Measurements from ENCODE around the gene ADARB2. TPM values are rescaled to one million over a fixed set of nuclear protein-coding genes. Genes with fewer than 3 reads are reported as not detected.

The ADARB2 gene
- total and polyA plus RNA-seq, 3 experiments from 2014 or later, result not detected

- Mint-ChIP-seq H3K4me3 (no peak overlapping the region), H3K27me3 (peaks cover 0 to 4% of the 10 kb centered on the region in 2 donors), H3K4me1 (no peaks in the 10 kb centered on the region), H3K9me3 (peaks cover 0 to 5% (median 0%) of the 10 kb centered on the region in 5 donors), H3K36me3 (no peaks in the 10 kb centered on the region), H3K27ac (no peak overlapping the region)
- Histone ChIP-seq H3K4me1 (ENCODE audit: insufficient read depth, low read length) (no peaks in the 10 kb centered on the region), H3K27me3 (ENCODE audit: insufficient read depth, low read length, poor library complexity, severe bottlenecking) (no peaks in the 10 kb centered on the region), H3K9me3 (ENCODE audit: low read length) (no peaks in the 10 kb centered on the region), H3K36me3 (ENCODE audit: insufficient read depth, low read length) (no peaks in the 10 kb centered on the region), H3K4me3 (ENCODE audit: low read length) (no peak overlapping the region), H3K27ac (ENCODE audit: low read depth, low read length) (no peak overlapping the region)
- DNase-seq, result no peak
- ChIA-PET POLR2A (no interaction called here), CTCF (no interaction called here)
Observed at GRCh38 chr10:1766049-1766448, 28.7 kb upstream of the ADARB2 start.

DNA sequence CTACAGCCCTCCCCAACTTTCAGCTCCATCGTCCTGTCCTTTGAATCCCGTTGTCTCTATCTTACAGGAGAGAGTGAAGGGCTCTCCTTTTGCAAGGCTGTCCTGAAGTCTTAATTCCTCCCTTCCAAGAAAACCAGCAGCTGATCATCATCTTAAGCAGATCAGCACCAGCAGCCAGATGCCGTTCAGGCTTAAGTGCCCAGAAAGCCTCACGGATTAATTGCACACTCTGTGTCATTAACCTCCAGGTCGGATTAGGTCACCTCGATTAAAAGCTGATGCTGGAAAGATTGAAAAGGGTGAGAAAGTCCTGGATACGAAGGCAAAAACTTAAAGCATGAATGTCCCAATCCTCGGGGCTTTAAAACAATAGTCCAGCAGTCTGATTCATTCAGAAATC is 24.8 kb upstream of the ADARB2 start:
- no peak overlapping the region for H3K27ac ChIP-seq (ENCODE audit: low read depth, low read length)

GRCh38 chr10:1754506-1755153 is 17.3 kb upstream of the ADARB2 start:
- Histone ChIP-seq H3K27ac (ENCODE audit: low read depth, low read length) (no peak overlapping the region), H3K9me3 (ENCODE audit: low read length) (no peaks in the 10 kb centered on the region), H3K4me1 (ENCODE audit: insufficient read depth, low read length) (no peaks in the 10 kb centered on the region), H3K27me3 (ENCODE audit: insufficient read depth, low read length, poor library complexity, severe bottlenecking) (no peaks in the 10 kb centered on the region), H3K4me3 (ENCODE audit: low read length) (no peak overlapping the region), H3K36me3 (ENCODE audit: insufficient read depth, low read length) (no peaks in the 10 kb centered on the region)
- Mint-ChIP-seq H3K36me3 (peaks cover 0 to 6% (median 0%) of the 10 kb centered on the region in 3 donors), H3K27ac (no peak overlapping the region), H3K4me1 (no peaks in the 10 kb centered on the region), H3K9me3 (peaks cover 19 to 29% (median 23%) of the 10 kb centered on the region in 5 donors), H3K4me3 (no peak overlapping the region), H3K27me3 (peaks cover 6 to 10% of the 10 kb centered on the region in 2 donors)
- POLR2A ChIA-PET, result no interaction called here
- no peak for DNase-seq
- CTCF ChIA-PET, result no interaction called here

More for the DNA sequence above, 24.8 kb upstream of the ADARB2 start:
- Histone ChIP-seq H3K9me3 (ENCODE audit: low read length) (no peaks in the 10 kb centered on the region), H3K27me3 (ENCODE audit: insufficient read depth, low read length, poor library complexity, severe bottlenecking) (no peaks in the 10 kb centered on the region), H3K4me1 (ENCODE audit: insufficient read depth, low read length) (no peaks in the 10 kb centered on the region), H3K36me3 (ENCODE audit: insufficient read depth, low read length) (no peaks in the 10 kb centered on the region), H3K4me3 (ENCODE audit: low read length) (no peak overlapping the region)
- Mint-ChIP-seq H3K36me3 (peaks cover 0 to 5% (median 0%) of the 10 kb centered on the region in 3 donors), H3K27ac (no peak overlapping the region), H3K9me3 (peaks cover 13 to 17% (median 15%) of the 10 kb centered on the region in 5 donors), H3K4me1 (no peaks in the 10 kb centered on the region), H3K4me3 (no peak overlapping the region), H3K27me3 (peaks cover 0 to 4% of the 10 kb centered on the region in 2 donors)
- CTCF ChIA-PET, result no interaction called here
- POLR2A ChIA-PET, result no interaction called here
- DNase-seq, result no peak

DNA sequence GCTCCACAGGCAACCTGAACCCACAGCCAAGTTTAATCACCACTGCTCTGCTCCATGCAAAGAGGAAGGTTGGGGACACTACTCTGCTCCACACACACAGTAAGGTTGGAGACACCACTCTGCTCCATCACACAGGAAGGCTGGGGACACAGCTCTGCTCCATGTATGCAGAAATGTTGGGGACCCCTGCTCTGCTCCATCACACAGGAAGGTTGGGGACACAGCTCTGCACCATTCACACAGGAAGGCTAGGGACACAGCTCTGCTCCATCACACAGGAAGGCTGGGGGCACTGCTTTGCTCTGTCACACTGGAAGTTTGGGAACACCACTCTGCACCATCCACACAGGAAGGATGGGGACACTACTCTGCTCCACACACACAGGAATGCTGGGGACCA is 14.8 kb upstream of the ADARB2 start:
- H3K36me3 Mint-ChIP-seq, result peaks cover 0 to 8% (median 0%) of the 10 kb centered on the region in 3 donors
- Histone ChIP-seq H3K27ac (ENCODE audit: low read depth, low read length) (no peak overlapping the region), H3K4me1 (ENCODE audit: insufficient read depth, low read length) (no peaks in the 10 kb centered on the region), H3K9me3 (ENCODE audit: low read length) (no peaks in the 10 kb centered on the region), H3K27me3 (ENCODE audit: insufficient read depth, low read length, poor library complexity, severe bottlenecking) (no peaks in the 10 kb centered on the region), H3K4me3 (ENCODE audit: low read length) (no peak overlapping the region), H3K36me3 (ENCODE audit: insufficient read depth, low read length) (no peaks in the 10 kb centered on the region)
- peaks cover 6 to 12% of the 10 kb centered on the region in 2 donors for H3K27me3 Mint-ChIP-seq
- no peak overlapping the region for H3K27ac Mint-ChIP-seq
- no peak for DNase-seq
- CTCF ChIA-PET, result no interaction called here
- POLR2A ChIA-PET, result no interaction called here
- H3K9me3 Mint-ChIP-seq, result peaks cover 9 to 24% (median 22%) of the 10 kb centered on the region in 5 donors
- no peak overlapping the region for H3K4me3 Mint-ChIP-seq
- no peaks in the 10 kb centered on the region for H3K4me1 Mint-ChIP-seq

GRCh38 chr10:1747590-1748157 is 10.3 kb upstream of the ADARB2 start:
- H3K9me3 ChIP-seq (ENCODE audit: low read length), result no peaks in the 10 kb centered on the region
- H3K4me1 ChIP-seq (ENCODE audit: insufficient read depth, low read length), result no peaks in the 10 kb centered on the region
- POLR2A ChIA-PET, result no interaction called here
- Mint-ChIP-seq H3K4me3 (no peak overlapping the region), H3K36me3 (peaks cover 0 to 8% (median 0%) of the 10 kb centered on the region in 3 donors), H3K27me3 (peaks cover 17% of the 10 kb centered on the region in 2 donors), H3K4me1 (no peaks in the 10 kb centered on the region), H3K27ac (no peak overlapping the region), H3K9me3 (peaks cover 9 to 25% (median 22%) of the 10 kb centered on the region in 5 donors)
- no peaks in the 10 kb centered on the region for H3K27me3 ChIP-seq (ENCODE audit: insufficient read depth, low read length, poor library complexity, severe bottlenecking)
- no peak for DNase-seq
- CTCF ChIA-PET, result no interaction called here
- H3K27ac ChIP-seq (ENCODE audit: low read depth, low read length), result no peak overlapping the region
- H3K36me3 ChIP-seq (ENCODE audit: insufficient read depth, low read length), result no peaks in the 10 kb centered on the region
- H3K4me3 ChIP-seq (ENCODE audit: low read length), result no peak overlapping the region

GRCh38 chr10:1746796-1747195 is 9.5 kb upstream of the ADARB2 start:
- ChIA-PET POLR2A (no interaction called here), CTCF (no interaction called here)
- no peak overlapping the region for H3K27ac ChIP-seq (ENCODE audit: low read depth, low read length)
- Mint-ChIP-seq H3K4me3 (no peak overlapping the region), H3K4me1 (no peaks in the 10 kb centered on the region), H3K9me3 (peaks cover 9 to 24% (median 22%) of the 10 kb centered on the region in 5 donors), H3K36me3 (peaks cover 0 to 8% (median 0%) of the 10 kb centered on the region in 3 donors), H3K27me3 (peaks cover 16 to 20% of the 10 kb centered on the region in 2 donors), H3K27ac (no peak overlapping the region)
- no peaks in the 10 kb centered on the region for H3K4me1 ChIP-seq (ENCODE audit: insufficient read depth, low read length)
- H3K4me3 ChIP-seq (ENCODE audit: low read length), result no peak overlapping the region
- no peaks in the 10 kb centered on the region for H3K27me3 ChIP-seq (ENCODE audit: insufficient read depth, low read length, poor library complexity, severe bottlenecking)
- H3K9me3 ChIP-seq (ENCODE audit: low read length), result no peaks in the 10 kb centered on the region
- H3K36me3 ChIP-seq (ENCODE audit: insufficient read depth, low read length), result no peaks in the 10 kb centered on the region
- DNase-seq, result no peak

DNA sequence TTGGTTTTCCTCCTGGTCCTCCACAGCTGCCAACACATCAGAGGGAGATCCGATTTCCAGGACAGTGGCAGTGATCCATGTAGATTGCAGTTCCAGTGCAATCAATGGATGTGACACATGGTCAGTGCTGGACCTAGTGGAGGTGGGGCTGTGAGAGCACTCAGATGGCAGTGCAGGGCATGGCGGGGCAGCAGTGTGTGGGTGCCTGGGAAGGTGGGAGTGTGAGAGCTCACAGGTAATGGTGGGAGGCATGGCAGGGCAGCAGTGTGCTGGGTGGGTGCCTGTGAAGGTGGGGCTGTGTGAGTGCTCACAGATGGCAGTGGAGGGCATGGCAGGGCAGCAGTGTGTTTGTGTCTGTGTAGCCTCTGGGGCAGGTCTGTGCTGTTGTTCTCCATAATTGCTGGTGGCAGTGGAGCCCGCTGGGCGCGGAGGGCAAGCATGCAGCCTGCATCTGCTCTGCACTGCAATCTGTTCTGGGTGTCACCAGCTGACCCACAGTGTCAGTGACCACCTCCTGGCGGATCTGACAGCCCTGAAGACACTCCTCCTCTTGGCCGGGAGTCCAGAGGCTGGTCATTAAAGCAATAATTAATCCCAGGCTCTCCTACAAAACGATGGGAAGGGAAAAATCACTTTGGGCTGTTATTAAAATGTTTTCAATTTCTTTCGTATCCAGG is 8.6 kb upstream of the ADARB2 start:
- no peaks in the 10 kb centered on the region for H3K4me1 Mint-ChIP-seq
- peaks cover 0 to 8% (median 0%) of the 10 kb centered on the region in 3 donors for H3K36me3 Mint-ChIP-seq
- peaks cover 9 to 21% (median 18%) of the 10 kb centered on the region in 5 donors for H3K9me3 Mint-ChIP-seq
- H3K27ac ChIP-seq (ENCODE audit: low read depth, low read length), result no peak overlapping the region
- H3K4me3 Mint-ChIP-seq, result no peak overlapping the region
- ChIA-PET CTCF (no interaction called here), POLR2A (no interaction called here)
- no peaks in the 10 kb centered on the region for H3K4me1 ChIP-seq (ENCODE audit: insufficient read depth, low read length)
- peaks cover 17 to 24% of the 10 kb centered on the region in 2 donors for H3K27me3 Mint-ChIP-seq
- H3K9me3 ChIP-seq (ENCODE audit: low read length), result no peaks in the 10 kb centered on the region
- no peak overlapping the region for H3K4me3 ChIP-seq (ENCODE audit: low read length)
- no peaks in the 10 kb centered on the region for H3K27me3 ChIP-seq (ENCODE audit: insufficient read depth, low read length, poor library complexity, severe bottlenecking)
- no peak for DNase-seq
- no peaks in the 10 kb centered on the region for H3K36me3 ChIP-seq (ENCODE audit: insufficient read depth, low read length)
- H3K27ac Mint-ChIP-seq, result no peak overlapping the region

DNA sequence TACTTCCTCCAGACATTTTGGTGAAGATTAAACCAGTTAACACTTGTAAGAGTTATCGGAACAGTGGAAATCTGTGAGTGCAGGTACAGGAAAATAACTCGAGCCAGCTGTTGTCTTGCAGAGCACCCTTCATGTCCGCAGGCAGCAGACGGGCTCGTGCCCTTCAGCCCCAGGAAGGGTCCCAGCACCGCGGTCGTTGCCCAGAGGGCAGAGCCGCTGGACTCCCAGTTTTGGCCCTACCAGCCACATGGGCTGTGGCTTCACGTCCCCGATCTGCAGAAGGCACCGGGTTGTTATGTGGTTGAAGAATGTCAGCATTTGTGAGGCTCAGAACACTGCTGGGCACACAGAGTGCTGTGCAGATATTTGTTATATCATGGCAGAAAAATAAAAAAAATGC is 7.2 kb upstream of the ADARB2 start:
- Mint-ChIP-seq H3K36me3 (peaks cover 0 to 5% (median 0%) of the 10 kb centered on the region in 3 donors), H3K9me3 (peaks cover 5 to 12% (median 10%) of the 10 kb centered on the region in 5 donors), H3K4me1 (no peaks in the 10 kb centered on the region), H3K27me3 (peaks cover 24 to 26% of the 10 kb centered on the region in 2 donors), H3K4me3 (no peak overlapping the region), H3K27ac (no peak overlapping the region)
- H3K27ac ChIP-seq (ENCODE audit: low read depth, low read length), result no peak overlapping the region
- H3K36me3 ChIP-seq (ENCODE audit: insufficient read depth, low read length), result no peaks in the 10 kb centered on the region
- POLR2A ChIA-PET, result no interaction called here
- no peaks in the 10 kb centered on the region for H3K9me3 ChIP-seq (ENCODE audit: low read length)
- H3K4me1 ChIP-seq (ENCODE audit: insufficient read depth, low read length), result no peaks in the 10 kb centered on the region
- H3K4me3 ChIP-seq (ENCODE audit: low read length), result no peak overlapping the region
- CTCF ChIA-PET, result no interaction called here
- no peaks in the 10 kb centered on the region for H3K27me3 ChIP-seq (ENCODE audit: insufficient read depth, low read length, poor library complexity, severe bottlenecking)
- DNase-seq, result no peak
